ENCODE measurements around the gene CAMK1D.

GRCh38 chr10:12785415-12785831 is 436.1 kb downstream of the CAMK1D start:
- TF ChIP-seq CTCF (conservative IDR thresholded peaks at IDR 0.05) (no peak), EZH2 (IDR thresholded peaks at IDR 0.05; ENCODE audit: low read depth) (no peak)

Data from PC-9 (cell line).